Sigmoid colon (tissue), 4 donors: ENCODE data around the gene KRTAP5-3.

Experiments used
- CTCF ChIP-seq, 4 experiments: fragments of 450-650 bp in 3 of 4; fragments of 200-600 bp in 1 of 4; IDR thresholded peaks; one replicate each; pipeline ENCODE4 v1.5.1; 2016 to 2019; ENCODE audit warnings: antibody characterized with exemption in 4 of 4, mild to moderate bottlenecking in 3 of 4, moderate library complexity in 2 of 4
- EP300 ChIP-seq, 4 donors: sonication (generic); formaldehyde crosslinking; IDR thresholded peaks; one replicate each; pipeline ENCODE4 v1.6.1; 2017; ENCODE audit warnings: antibody characterized with exemption in 4 of 4

DNA sequence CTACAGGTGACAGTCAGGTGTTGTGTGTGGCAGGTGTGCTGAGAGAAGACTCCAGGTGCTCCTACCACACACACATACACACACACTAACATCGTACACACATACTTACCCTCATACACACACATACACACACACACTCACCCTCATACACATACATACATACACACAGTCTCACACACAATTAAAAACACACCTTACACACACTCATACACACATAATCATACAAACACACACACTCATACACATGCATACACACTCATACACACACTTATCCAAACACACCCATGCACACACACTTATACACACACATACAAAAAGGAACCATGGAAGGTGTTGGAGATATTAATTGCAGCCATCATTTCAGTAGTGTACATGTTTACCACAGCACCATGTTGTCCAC, 4.6 kb downstream of the KRTAP5-3 start:
- TF ChIP-seq CTCF (IDR thresholded peaks at IDR 0.05) (no peak), EP300 (IDR thresholded peaks at IDR 0.05) (no peak)
